Measurements from ENCODE around the gene BMP2K. TPM values are rescaled to one million over a fixed set of nuclear protein-coding genes. Genes with fewer than 3 reads are reported as not detected.
"Not testable (repeated sequence)": the region's sequence is repeated elsewhere in the genome, so short reads cannot be mapped to it uniquely, and the experiment has no call there.

The BMP2K gene
- total RNA-seq, 1 donor from 2014 or later, result 57.9 TPM

DNA sequence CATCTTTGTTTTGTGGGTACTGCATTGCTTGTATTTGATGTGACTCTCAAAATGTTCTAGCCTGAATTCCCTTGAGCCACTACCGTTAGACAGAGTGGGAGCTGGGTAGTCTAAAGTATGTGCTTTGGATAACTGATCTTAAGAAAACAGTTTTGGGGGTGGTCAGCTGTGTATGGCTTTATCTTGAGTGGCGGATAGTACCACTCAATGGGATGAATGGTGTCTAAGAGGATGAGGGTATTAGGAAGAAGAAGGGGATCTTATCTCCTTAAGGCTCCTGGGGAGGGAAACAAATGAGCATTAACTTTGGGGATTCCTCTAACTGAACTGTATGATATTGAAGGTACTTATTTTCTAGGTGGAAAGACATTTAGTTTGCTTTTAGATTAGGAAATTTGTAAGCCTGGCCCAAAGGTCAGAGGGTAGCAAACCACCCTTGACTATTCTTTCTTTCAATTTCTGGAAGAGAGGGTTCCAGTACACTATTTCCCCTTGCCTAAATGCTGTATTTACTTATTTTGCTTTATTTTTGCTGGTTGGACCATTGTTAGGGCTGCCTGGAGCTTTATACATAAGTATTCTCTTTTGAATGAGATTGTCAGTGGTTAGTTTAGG is 11.3 kb downstream of the BMP2K start:
- DNase-seq (ENCODE audit: extremely low read depth, low read depth, low spot score), result no peak

DNA sequence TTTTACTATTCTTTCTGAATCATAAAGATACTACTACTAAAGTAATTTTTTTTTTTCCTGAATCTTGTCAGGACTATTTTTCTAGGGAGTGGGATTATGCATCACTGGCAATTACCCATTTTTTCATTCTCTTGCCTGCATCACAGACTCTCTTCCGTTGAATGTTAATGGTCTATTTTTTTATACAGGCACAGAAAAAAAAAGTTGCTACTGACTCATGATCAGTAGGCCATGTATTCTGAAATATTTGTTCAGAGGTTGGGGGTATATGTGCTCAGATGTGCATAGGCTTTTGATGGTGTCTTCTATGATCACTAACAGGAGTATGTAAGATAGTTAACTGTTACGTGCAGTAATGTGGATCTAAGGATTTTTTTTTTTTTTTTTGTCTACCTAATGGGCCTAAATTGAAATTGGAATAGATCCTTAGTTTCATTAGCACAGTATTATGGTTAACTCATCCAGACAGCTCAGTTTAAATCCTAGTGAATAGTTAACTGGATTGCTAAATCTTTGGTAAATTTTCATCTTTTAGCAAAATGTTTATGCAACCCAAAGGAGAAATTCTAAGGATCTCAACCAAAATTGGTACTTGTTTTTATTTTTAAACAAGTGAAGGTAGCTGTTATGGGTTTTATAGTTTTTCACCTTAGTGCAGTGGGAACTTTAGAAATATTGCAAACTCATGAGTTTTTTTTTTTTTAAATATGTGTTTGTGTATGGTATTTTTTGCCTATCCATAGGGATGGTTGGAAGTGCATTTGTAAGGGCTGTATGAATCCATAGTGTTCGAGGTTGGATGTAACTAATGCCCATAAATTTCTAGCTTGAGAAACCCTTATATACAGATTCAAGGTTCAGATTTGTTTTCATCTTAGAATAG is 12.1 kb downstream of the BMP2K start:
- no peak for DNase-seq (ENCODE audit: extremely low read depth, low read depth, low spot score)

DNA sequence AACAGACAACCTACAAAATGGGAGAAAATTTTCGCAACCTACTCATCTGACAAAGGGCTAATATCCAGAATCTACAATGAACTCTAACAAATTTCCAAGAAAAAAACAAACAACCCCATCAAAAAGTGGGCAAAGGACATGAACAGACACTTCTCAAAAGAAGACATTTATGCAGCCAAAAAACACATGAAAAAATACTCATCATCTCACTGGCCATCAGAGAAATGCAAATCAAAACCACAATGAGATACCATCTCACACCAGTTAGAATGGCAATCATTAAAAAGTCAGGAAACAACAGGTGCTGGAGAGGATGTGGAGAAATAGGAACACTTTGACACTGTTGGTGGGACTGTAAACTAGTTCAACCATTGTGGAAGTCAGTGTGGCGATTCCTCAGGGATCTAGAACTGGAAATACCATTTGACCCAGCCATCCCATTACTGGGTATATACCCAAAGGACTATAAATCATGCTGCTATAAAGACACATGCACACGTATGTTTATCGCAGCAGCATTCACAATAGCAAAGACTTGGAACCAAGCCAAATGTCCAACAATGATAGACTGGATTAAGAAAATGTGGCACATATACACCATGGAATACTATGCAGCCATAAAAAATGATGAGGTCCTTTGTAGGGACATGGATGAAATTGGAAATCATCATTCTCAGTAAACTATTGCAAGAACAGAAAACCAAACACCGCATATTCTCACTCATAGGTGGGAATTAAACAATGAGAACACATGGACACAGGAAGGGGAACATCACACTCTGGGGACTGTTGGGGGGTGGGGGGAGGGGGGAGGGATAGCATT is 19.7 kb downstream of the BMP2K start:
- DNase-seq (ENCODE audit: extremely low read depth, low read depth, low spot score), result not testable (repeated sequence)

DNA sequence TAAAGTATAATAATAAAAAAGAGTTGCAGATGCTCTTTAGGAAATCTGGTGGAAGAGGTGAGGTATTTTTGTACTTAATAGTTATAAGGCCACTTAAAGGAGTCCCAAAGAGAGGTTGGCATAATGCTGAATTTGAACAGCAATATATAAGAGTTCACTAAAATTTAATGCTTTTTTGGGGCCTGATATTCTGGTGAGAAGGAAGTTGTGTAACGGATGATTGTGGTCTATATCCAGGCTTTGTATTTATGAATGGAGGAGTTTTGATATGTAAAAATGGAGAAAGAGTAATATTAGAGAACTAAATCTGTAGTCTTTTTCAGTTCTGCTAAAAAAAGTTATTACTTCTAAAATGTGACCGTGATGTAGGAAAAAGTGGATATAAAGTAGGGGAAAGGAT is 20.4 kb downstream of the BMP2K start:
- no peak for DNase-seq (ENCODE audit: extremely low read depth, low read depth, low spot score)

DNA sequence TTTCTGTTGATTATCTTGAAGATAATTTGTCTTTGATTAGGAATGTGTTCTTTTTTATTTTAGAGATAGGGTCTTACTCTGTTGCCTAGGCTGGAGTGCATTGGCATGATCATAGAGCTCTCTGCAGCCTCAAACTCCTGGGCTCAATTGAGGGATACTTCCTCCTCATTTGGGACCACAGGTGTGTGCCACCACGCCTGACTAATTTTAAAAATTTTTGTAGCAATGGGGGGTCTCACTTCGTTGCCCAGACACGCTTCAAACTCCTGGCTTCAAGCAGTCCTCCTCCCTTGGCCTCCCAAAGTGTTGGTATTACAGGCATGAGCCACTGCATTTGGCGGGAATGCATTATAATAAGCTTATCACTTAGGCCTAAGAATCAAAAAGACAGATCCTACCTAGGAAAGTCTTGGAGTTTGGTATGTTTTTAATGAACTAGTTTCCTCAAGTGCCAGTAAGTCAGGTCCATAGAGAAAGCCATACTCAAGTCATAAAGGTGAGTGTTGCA is 21.7 kb downstream of the BMP2K start:
- no peak for DNase-seq (ENCODE audit: extremely low read depth, low read depth, low spot score)

DNA sequence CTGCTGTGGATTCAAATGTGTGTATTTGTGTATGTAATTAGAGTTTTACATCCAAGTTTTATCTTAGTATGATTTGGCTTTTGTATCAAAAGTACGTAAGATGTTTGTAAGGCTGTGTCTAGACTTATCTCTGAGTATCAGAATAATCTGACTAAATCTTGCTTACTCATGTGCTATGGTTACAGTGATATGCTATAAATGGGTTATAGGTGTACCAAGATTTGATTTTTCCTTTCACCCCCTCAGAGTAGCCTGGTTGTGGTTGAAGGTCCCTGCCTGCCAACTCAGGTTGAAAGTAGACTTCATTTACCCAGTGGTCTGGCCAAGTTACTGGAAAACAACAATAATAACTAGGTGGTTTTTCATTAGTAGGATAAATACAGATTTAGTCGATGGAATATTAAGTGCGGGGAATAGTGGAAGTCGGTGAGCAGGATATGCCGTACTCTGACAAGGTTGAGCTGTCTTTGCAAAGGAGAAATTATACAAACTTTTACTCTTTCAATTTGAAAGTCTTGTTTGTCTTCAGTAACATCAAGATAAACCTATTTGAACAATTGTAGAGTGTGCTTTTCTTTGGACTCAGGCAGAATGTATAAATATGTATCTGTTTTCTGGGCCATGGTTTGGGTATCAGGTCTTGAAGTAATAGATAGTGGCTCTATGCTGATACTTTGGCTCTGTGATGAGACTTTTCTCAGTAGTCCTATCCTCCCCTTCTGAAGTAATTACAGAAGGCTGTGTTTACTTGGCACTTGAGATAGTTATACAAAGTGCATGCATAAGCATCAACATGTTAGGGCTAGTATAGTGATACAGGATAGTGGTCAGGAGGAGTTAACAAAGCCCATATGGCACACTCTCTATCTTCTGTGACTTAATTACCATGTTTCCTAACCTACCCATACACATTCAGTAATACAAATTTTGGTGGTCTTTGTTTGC is 23.7 kb downstream of the BMP2K start:
- no peak for DNase-seq (ENCODE audit: extremely low read depth, low read depth, low spot score)

DNA sequence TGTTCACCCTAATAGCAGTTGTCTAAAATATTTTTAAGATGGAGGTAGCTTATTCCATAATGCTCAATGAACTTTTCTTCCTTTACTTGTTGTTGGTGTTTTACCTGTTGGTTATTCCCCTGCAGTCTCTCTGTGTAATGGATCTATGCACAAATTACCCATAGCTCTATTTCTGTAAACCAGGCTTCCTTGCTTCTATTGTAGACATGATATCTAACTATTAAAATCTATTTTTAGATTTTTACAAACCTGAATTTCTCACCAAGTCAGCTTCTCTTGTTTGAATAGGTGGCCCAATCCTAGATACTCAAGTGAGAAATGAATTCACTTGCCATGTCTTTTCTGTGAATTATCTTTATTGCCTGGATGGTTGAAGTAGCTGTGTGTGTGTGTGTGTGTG is 24.8 kb downstream of the BMP2K start:
- DNase-seq (ENCODE audit: extremely low read depth, low read depth, low spot score), result no peak

DNA sequence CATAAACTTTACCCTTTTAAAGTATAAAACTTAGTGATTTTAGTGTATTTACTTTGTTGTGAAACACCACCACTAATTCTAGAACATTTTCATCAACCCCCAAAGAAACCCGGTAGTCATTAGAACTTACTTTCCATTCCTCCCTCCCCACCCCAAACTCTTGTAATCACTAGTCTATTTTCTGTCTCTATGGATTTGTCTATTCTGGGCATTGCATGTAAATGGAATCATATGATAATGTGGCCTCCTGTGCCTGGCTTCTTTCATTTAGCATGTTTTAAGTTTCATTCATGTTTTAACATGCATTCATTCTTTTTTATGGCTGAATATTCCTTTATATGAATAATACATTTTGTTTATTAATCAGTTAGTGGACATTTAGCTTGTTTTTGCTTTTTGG is 27.8 kb downstream of the BMP2K start:
- no peak for DNase-seq (ENCODE audit: extremely low read depth, low read depth, low spot score)

DNA sequence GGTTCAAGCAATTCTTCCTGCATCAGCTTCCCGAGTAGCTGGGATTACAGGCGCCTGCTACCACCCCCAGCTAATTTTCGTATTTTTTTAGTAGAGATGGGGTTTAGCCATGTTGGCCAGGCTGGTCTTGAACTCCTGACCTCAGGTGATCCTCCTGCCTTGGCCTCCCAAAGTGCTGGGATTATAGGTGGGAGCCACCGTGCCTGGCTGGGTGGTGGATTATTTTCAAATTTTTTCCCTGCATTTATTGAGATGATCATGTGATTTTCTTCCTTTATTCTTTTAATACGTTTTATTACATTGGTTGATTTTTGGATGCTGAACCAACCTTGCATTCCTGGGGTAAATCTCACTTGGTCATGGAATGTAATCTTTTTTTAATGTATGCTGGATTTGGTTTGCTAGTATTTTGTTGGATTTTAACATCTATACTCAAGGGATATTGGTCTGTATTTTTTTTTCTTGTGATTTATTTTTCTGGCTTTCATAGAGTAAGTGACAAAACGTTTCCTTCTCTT is 30.9 kb downstream of the BMP2K start:
- no peak for DNase-seq (ENCODE audit: extremely low read depth, low read depth, low spot score)

DNA sequence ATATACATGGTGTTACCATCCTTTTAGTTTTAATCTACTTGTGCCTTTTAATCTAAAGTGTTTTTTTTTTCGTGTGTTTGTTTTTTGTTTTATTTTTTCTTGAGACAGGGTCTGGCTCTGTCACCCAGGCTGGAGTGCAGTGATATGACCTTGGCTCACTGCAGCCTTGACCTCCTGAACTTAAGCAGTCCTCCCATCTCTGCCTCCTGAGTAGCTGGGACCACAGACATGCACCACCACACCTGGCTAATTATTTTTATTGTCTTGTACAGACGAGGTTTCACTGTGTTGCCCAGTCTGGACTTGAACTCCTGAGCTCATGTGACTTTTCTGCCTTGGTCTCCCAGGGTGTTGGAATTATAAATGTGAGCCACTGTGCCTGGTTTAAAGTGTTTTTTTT is 33.1 kb downstream of the BMP2K start:
- no peak for DNase-seq (ENCODE audit: extremely low read depth, low read depth, low spot score)

DNA sequence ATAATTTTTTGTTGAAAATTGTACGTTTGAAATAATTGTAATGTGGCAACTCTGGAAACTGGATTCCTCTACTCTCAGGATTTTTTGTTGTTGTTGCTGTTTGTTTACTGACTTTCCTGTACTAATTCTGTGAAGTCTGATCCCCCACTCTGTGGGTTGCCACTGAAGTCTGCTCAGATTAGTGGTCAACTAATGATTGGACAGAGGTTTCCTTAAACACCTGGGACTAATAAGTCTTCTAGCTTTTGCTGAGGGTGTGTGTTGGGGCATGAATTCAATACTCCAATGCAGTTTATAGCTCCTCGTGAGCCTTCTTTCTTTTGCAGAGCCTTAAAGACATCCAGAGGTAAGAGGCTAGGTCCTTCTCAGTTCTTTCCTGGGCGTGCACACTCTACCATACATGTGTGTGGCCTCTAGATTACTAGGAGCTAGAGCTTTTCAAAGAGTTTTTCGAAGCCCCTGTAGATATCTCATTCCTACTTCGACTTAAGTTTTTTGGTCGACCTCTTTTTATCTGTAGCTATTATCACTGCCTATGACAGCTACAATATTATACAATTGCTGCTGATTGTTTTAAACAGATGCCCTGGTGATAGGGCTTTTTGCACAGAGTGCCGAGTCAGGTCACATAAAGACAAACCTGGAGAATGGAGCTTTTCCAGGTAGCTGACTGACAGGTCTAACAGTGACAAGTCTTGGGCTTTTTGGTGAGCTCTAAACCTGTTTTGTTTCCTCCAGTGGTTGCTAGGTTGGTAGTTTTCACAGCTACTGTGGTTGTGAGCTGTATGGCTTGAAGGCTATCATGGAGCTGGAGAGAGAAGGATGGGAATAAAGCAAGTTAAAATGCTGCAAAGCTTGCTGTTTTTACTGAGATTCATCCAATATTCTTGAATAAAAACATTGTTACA is 34.0 kb downstream of the BMP2K start:
- DNase-seq (ENCODE audit: extremely low read depth, low read depth, low spot score), result no peak

DNA sequence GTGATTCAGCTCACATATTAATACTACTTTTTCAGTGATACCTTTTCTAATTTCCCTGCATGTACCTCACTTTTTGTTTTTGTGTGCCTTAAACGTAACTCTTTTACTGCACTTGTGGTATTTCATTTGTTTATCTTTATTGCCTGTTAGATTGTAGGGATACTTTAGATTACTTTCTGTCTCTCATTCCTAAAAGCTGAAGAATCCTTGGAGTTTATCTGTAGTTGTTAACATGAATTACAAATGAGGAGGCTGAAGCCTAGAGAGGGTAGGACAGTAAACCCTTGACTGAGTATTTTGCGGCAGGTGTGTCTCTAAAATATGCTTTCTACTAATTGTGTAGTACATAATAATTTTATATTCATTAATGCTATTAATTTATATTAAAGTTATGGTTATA is 34.9 kb downstream of the BMP2K start:
- no peak for DNase-seq (ENCODE audit: extremely low read depth, low read depth, low spot score)

DNA sequence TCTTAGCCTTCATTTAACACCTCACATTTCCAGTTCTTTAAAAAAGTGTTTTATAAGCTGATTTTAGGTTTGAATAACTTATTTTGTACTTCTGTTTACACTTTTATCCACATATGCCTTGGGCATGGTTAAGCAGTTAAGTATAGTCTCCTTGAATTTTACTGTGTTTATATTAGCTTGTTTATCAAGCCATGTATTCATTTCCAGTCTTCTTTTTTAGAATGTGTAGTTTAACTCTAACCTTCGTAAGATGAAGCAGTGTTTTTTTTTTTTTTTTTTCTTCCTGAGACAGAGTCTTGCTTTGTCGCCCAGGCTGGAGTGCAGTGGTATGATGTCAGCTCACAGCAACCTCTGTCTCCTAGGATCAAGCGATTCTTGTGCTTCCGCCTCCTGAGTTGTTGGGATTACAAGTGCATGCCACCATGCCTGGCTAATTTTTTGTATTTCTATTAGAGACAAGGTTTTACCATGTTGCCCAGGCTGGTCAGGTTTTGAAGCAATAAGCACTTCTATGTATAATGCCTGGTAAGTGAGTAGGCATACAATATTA is 42.5 kb downstream of the BMP2K start:
- no peak for DNase-seq (ENCODE audit: extremely low read depth, low read depth, low spot score)

DNA sequence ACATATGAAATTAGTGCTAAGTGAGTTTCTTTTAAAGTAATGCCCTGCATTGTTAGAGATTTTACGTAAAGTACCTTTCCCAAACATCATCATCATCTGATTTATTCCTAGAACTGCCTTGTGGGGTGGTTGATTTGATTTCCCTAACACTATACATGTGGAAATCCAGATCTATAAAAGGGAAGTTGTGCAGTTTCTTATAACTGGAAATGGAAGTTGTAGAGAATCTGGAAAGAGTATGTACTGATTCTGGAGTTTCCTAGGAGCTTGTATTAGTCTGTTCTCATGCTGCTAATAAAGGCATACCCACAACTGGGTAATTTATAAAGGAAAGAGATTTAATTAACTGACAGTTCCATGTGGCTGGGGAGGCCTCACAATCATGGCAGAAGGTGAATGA is 47.9 kb downstream of the BMP2K start:
- DNase-seq (ENCODE audit: extremely low read depth, low read depth, low spot score), result no peak

DNA sequence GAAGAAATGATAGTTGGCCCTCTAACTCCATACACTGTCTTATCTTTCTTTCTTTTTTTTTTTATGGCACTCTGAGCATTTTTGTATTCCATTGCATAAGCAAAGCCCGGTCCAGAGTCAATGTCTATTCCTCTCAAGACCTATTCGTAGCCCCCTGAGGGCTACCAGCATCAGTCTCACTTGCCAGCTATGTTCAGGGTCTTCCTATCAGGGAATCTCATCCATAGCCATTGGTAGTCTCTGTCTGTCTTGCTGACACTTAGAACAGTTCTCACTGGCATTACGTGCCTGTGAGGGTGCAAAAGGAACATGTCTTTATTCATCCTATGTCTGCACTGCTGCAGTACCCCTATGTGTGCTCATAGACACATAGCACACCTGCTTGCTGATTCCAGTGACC is 51.0 kb downstream of the BMP2K start:
- no peak for DNase-seq (ENCODE audit: extremely low read depth, low read depth, low spot score)

DNA sequence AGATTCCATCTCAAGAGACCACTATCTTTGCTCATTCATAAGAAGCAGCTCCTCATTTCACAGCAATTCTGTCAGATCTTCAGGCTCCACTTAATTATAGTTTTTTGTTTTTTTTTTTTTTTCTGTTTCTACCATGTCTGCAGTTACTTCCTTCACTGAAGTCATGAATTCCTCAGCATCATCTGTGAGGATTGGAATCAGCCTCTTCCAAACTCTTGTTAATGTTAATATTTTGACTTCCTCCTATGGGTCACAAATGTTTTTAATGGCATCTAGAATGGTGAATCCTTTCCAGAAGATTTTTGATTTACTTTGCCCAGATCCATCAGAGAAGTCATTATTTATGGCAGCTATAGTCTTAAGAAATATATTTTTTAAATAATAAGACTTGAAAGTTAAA is 53.1 kb downstream of the BMP2K start:
- DNase-seq (ENCODE audit: extremely low read depth, low read depth, low spot score), result no peak

DNA sequence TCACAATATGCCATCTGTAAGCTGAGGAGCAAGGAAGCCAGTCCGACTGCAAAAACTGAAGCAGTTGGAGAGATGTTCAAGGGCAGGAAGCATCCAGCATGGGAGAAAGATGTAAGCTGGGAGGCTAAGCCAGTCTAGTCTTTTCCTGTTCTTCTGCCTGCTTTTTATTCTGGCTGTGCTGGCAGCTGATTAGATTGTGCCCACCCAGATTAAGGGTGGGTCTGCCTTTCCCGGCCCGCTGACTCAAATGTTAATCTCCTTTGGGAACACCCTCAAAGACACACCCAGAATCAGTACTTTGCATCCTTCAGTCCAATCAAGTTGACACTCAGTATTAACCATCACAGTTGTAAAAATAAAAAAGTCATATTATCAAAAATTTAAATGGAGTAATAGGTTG is 63.5 kb downstream of the BMP2K start:
- not testable (repeated sequence) for DNase-seq (ENCODE audit: extremely low read depth, low read depth, low spot score)

DNA sequence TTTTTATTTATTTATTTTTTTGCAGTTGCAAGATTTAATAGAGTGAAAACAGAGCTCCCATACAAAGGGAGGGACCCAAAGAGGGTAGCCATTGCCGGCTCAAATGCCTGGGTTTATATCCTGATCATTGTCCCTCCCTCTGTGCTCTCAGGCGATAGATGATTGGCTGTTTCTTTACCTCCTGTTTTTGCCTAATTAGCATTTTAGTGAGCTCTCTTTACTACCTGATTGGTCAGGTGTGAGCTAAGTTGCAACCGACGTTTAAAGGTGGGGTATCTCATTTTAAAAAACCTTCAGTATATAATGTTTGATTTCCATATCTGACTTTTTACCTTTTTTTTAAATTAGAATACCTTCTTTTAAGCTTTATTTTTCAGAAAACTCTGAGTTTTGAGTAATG is 64.1 kb downstream of the BMP2K start:
- DNase-seq (ENCODE audit: extremely low read depth, low read depth, low spot score), result not testable (repeated sequence)

DNA sequence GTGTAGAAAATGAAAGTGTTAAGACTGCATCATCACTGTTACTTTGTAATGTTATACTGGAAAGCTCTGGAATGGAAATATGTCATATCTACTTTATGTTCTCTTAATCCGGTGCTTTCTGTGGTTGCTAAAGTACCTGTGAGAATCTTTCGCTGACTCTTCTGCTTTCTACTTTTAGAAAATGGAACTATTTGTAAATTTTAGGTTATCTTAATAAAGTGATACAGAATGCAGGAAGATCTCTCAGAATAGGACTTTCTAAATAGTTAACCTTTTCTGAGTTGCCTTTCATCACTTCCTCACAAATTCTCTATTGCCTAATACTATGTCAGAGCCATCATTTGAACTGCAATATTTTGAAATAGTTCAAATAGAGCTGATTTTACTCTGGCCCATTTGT is 69.3 kb downstream of the BMP2K start:
- DNase-seq (ENCODE audit: extremely low read depth, low read depth, low spot score), result no peak
